HG02610 (cell line): ENCODE data around the gene CFAP77.
"Not testable (repeated sequence)": the region's sequence is repeated elsewhere in the genome, so short reads cannot be mapped to it uniquely, and the experiment has no call there.

Experiments used
- ATAC-seq: cut with Tn5 transposase; IDR thresholded peaks from one replicate; pipeline ENCODE4 v1.9.1; 2021; ENCODE audit warnings: mild to moderate bottlenecking, moderate library complexity; ENCODE audit not compliant: unreplicated experiment

The CFAP77 gene

GRCh38 chr9:132409828-132410528 lies at the start of gene CFAP77:
Gene CFAP77 (plus strand): TSS chr9:132410211. CDS start chr9:132410272, 61 bp downstream.
- ATAC-seq = no peak

- no peak for ATAC-seq
Measured at GRCh38 chr9:132364068-132364467, 45.9 kb upstream of the CFAP77 start.

GRCh38 chr9:132365986-132366385 lies 44.0 kb upstream of the CFAP77 start:
- no peak for ATAC-seq

- ATAC-seq = no peak
Measured at GRCh38 chr9:132366481-132366880, 43.5 kb upstream of the CFAP77 start.

- no peak for ATAC-seq
Measured at GRCh38 chr9:132367613-132368313, 42.2 kb upstream of the CFAP77 start.

GRCh38 chr9:132369421-132369820 lies 40.6 kb upstream of the CFAP77 start:
- no peak for ATAC-seq

- ATAC-seq = no peak
Measured at GRCh38 chr9:132370592-132370991, 39.4 kb upstream of the CFAP77 start.

- no peak for ATAC-seq
Measured at GRCh38 chr9:132372177-132373095, 37.6 kb upstream of the CFAP77 start.

GRCh38 chr9:132377769-132378168 lies 32.2 kb upstream of the CFAP77 start:
- ATAC-seq = not testable (repeated sequence)

- not testable (repeated sequence) for ATAC-seq
Measured at GRCh38 chr9:132378416-132378815, 31.6 kb upstream of the CFAP77 start.

GRCh38 chr9:132381966-132382541 lies 28.0 kb upstream of the CFAP77 start:
- peak; percentile 74 for ATAC-seq

GRCh38 chr9:132383462-132383883 lies 26.5 kb upstream of the CFAP77 start:
- no peak for ATAC-seq

GRCh38 chr9:132384376-132384775 lies 25.6 kb upstream of the CFAP77 start:
- peak; percentile 32 for ATAC-seq

GRCh38 chr9:132387133-132387532 lies 22.9 kb upstream of the CFAP77 start:
- ATAC-seq = no peak

- ATAC-seq = no peak
Measured at GRCh38 chr9:132390966-132391365, 19.0 kb upstream of the CFAP77 start.

GRCh38 chr9:132391449-132391848 lies 18.6 kb upstream of the CFAP77 start:
- ATAC-seq = no peak

- ATAC-seq = no peak
Measured at GRCh38 chr9:132395560-132395959, 14.5 kb upstream of the CFAP77 start.

GRCh38 chr9:132401824-132402223 lies 8.2 kb upstream of the CFAP77 start:
- no peak for ATAC-seq

GRCh38 chr9:132404228-132404881 lies 5.7 kb upstream of the CFAP77 start:
- ATAC-seq = no peak

GRCh38 chr9:132406554-132407122 lies 3.4 kb upstream of the CFAP77 start, which contains the start of gene TTF1:
Gene TTF1 (minus strand): TSS chr9:132406840. CDS start chr9:132402821, 4,019 bp downstream.
- ATAC-seq = peak; percentile 79
